Umbilical cord (tissue), 2 donors: ENCODE results near the gene CXorf65. TPM values are rescaled to one million over a fixed set of nuclear protein-coding genes. Genes with fewer than 3 reads are reported as not detected.
A peak's percentile ranks its signal among the peaks of the same experiment; 100 is the strongest.

Experiments
- DNase-seq: peaks from one replicate; pipeline ENCODE4 v3.0.0-alpha.2; 2015; ENCODE audit warnings: low spot score
- total RNA-seq: library from RNA; depleted of rRNA; stranded (reverse); fragments of >200 nt; gene quantifications from one replicate; pipeline ENCODE4 v1.2.3, GENCODE V29; 2014; ENCODE audit warnings: low replicate concordance; ENCODE audit not compliant: insufficient read depth

CXorf65 gene
- total RNA-seq, 1 donor from 2014 or later: not detected

GRCh38 chrX:71067712-71068043 lies 38.9 kb downstream of the CXorf65 start:
- DNase-seq: peak; percentile 60

- peak; percentile 2 for DNase-seq
Observed at GRCh38 chrX:71067089-71067488, 39.5 kb downstream of the CXorf65 start.

- no peak for DNase-seq
Observed at GRCh38 chrX:71060127-71060526, 46.4 kb downstream of the CXorf65 start.

- DNase-seq: no peak
Observed at GRCh38 chrX:71057848-71058530, 48.6 kb downstream of the CXorf65 start.

GRCh38 chrX:71056867-71057266 lies 49.7 kb downstream of the CXorf65 start:
- DNase-seq: no peak

Other genes starting within 250 kb of the CXorf65 start
- gene TEX11, start 198.0 kb downstream of the CXorf65 start, total RNA-seq: not detected
- 0.24 TPM for gene SLC7A3, start 175.6 kb downstream of the CXorf65 start, total RNA-seq
- 54.7 TPM for gene SNX12, start 38.4 kb downstream of the CXorf65 start, total RNA-seq
- 13.5 TPM for gene FOXO4, start 10.9 kb downstream of the CXorf65 start, total RNA-seq
- 0.96 TPM for gene IL2RG, start 4.8 kb upstream of the CXorf65 start, total RNA-seq
- gene MED12, start 11.9 kb upstream of the CXorf65 start, total RNA-seq: 14.0 TPM
- gene NLGN3, start 38.1 kb upstream of the CXorf65 start, total RNA-seq: 6.7 TPM
- gene GJB1, start 116.5 kb upstream of the CXorf65 start, total RNA-seq: not detected
- 14.2 TPM for gene ZMYM3, start 147.4 kb upstream of the CXorf65 start, total RNA-seq
- 245 TPM for gene NONO, start 176.9 kb upstream of the CXorf65 start, total RNA-seq
- 33.2 TPM for gene ITGB1BP2, start 195.0 kb upstream of the CXorf65 start, total RNA-seq